ENCODE data around the gene CYP1A1. TPM values are rescaled to one million over a fixed set of nuclear protein-coding genes. Genes with fewer than 3 reads are reported as not detected.

Gene CYP1A1
- total and polyA plus RNA-seq, 2 of the 4 experiments (the other 2 are of a cell fraction): under 0.01 to 0.03 TPM

GRCh38 chr15:74773731-74774252 is 48.5 kb upstream of the CYP1A1 start:
- Histone ChIP-seq H3K23ac (ENCODE audit: low read depth, low read length) (no peak overlapping the region), H3K27me3 (ENCODE audit: control insufficient read depth, insufficient read depth, low read length) (peaks cover 9% of the 10 kb centered on the region; the same call in 1 of the 2 replicates), H3K4me1 (ENCODE audit: control insufficient read depth, insufficient read depth, low read length) (no peaks in the 10 kb centered on the region), H4K91ac (ENCODE audit: insufficient read depth, low read depth, low read length) (no peak overlapping the region), H3K4me2 (ENCODE audit: low read depth, low read length) (no peak overlapping the region), H3K36me3 (ENCODE audit: control insufficient read depth, insufficient read depth, low read length) (no peaks in the 10 kb centered on the region), H4K8ac (ENCODE audit: low read depth in 2 of 2, low read length in 2 of 2) (no peak overlapping the region), H4K20me1 (ENCODE audit: insufficient read depth, low read length) (no peaks in the 10 kb centered on the region), H3K9ac (ENCODE audit: low read depth, low read length) (no peak overlapping the region), H3K56ac (ENCODE audit: extremely low read depth, insufficient read depth, low read length) (no peak overlapping the region), H3K27ac (ENCODE audit: insufficient read depth, low read length) (no peak overlapping the region), H3K9me1 (ENCODE audit: insufficient read depth, low read length) (no peaks in the 10 kb centered on the region), H2AK5ac (ENCODE audit: low read depth, low read length) (no peak overlapping the region), H3K4ac (ENCODE audit: low read depth, low read length) (no peak overlapping the region), H3K79me1 (ENCODE audit: low read depth in 1 of 2, low read length in 2 of 2) (no peaks in the 10 kb centered on the region), H2AFZ (replicated peaks; ENCODE audit: low read length, poor library complexity) (no peak overlapping the region), H2BK5ac (ENCODE audit: low read depth, low read length, poor library complexity, severe bottlenecking) (no peak overlapping the region), H2BK15ac (ENCODE audit: low read depth, low read length) (no peak overlapping the region), H2BK120ac (ENCODE audit: low read depth, low read length) (no peak overlapping the region), H2BK20ac (ENCODE audit: low read depth, low read length) (no peak overlapping the region), H3K14ac (replicated peaks; ENCODE audit: low read depth, low read length) (no peak overlapping the region), H3K4me3 (ENCODE audit: insufficient read depth, low read depth, low read length) (no peak overlapping the region), H4K5ac (ENCODE audit: low read depth, low read length) (no peak overlapping the region), H2AK9ac (replicated peaks; ENCODE audit: low read depth, low read length, poor library complexity) (no peak overlapping the region), H3K9me3 (ENCODE audit: control insufficient read depth, insufficient read depth, low read length) (no peaks in the 10 kb centered on the region), H3K18ac (ENCODE audit: low read depth, low read length) (no peak overlapping the region)
- ChIA-PET CTCF (no interaction called here), POLR2A (ENCODE audit: unreplicated experiment) (no interaction called here)
- dilution Hi-C loops (cut with HindIII; ENCODE audit: low sequenced_read_pairs, unreplicated experiment) (no loop called here), intact Hi-C loops (cut with micrococcal nuclease) (loop anchor here (5.0 kb wide), 1 partner anchor 429 kb away; the partner anchor contains the start of gene C15orf39), in situ Hi-C loops (cut with MboI; ENCODE audit: low sequenced_read_pairs) (loop anchor here (5.0 to 10.0 kb wide), 2 partner anchors 174 to 399 kb away; no protein-coding TSS in a partner anchor)
- BruUV-seq (replicated peaks): no TSS peak
- DNase-seq (no peak), ATAC-seq (ENCODE audit: low read depth) (no peak)
- 40% methylated on average over 1 of the region's 5 CpGs; no CpG with 5 or more reads in 1 of the 2 experiments for WGBS, 2 experiments (ENCODE audit: extremely low coverage in 2 of 2, insufficient read length in 1 of 2)
- peak; percentile 62 for TF ChIP-seq CEBPB (IDR thresholded peaks at IDR 0.05; ENCODE audit: low read depth, low read length)
- TF ChIP-seq MAFK (IDR thresholded peaks at IDR 0.05; ENCODE audit: low read depth, low read length): no peak

Measured in IMR-90 (cell line).